Measurements from ENCODE around the gene PLSCR4.

GRCh38 chr3:146156095-146156494 is 94.8 kb downstream of the PLSCR4 start:
- TF ChIP-seq ZBTB8A (IDR thresholded peaks at IDR 0.05; ENCODE audit: partially characterized antibody) (no peak), CTCF (IDR thresholded peaks at IDR 0.05 in 2 of 3, conservative IDR thresholded peaks at IDR 0.05 in 1 of 3; ENCODE audit: insufficient read depth in 2 of 3, low read depth in 1 of 3, low read length in 3 of 3) (no peak), ZNF274 (IDR thresholded peaks at IDR 0.05; ENCODE audit: borderline replicate concordance, low read depth, low read length) (no peak), CBFA2T3 (IDR thresholded peaks at IDR 0.05) (no peak), JUND (IDR thresholded peaks at IDR 0.05; ENCODE audit: borderline replicate concordance, low read depth, low read length) (no peak), JUND (tag; IDR thresholded peaks at IDR 0.05; ENCODE audit: borderline replicate concordance, low read depth, low read length) (no peak), POLR2A (conservative IDR thresholded peaks at IDR 0.05) (no peak), MNT (conservative IDR thresholded peaks at IDR 0.05) (no peak), TBL1XR1 (IDR thresholded peaks at IDR 0.05; ENCODE audit: low read length in 2 of 2) (no peak), EZH2 (IDR thresholded peaks at IDR 0.05; ENCODE audit: borderline replicate concordance, low read depth, low read length) (no peak), NCOR1 (IDR thresholded peaks at IDR 0.05) (no peak), ZNF384 (IDR thresholded peaks at IDR 0.05; ENCODE audit: low read depth, low read length) (no peak), PHF21A (IDR thresholded peaks at IDR 0.05; ENCODE audit: borderline replicate concordance, low read depth) (no peak), RAD51 (IDR thresholded peaks at IDR 0.05; ENCODE audit: borderline replicate concordance, low read depth) (no peak), ARNT (IDR thresholded peaks at IDR 0.05) (no peak)
